ENCODE measurements around the gene PEF1. TPM values are rescaled to one million over a fixed set of nuclear protein-coding genes. Genes with fewer than 3 reads are reported as not detected.

Gene PEF1
- total RNA-seq, 1 experiment from 2014 or later = 56.3 TPM

GRCh38 chr1:31615414-31615813, 29.3 kb downstream of the PEF1 start:
- TF ChIP-seq CTCF (conservative IDR thresholded peaks at IDR 0.05; ENCODE audit: low read depth, low read length) (no peak), EZH2 (IDR thresholded peaks at IDR 0.05; ENCODE audit: borderline replicate concordance, low read depth, low read length, poor library complexity, severe bottlenecking) (no peak)
- no peaks in the 10 kb centered on the region for H3K36me3 ChIP-seq (ENCODE audit: insufficient read depth, low read length, poor library complexity, severe bottlenecking)
- no peak overlapping the region for H3K4me3 ChIP-seq (ENCODE audit: low read depth, low read length, poor library complexity, severe bottlenecking)
- H3K9me3 ChIP-seq (ENCODE audit: low read depth, low read length, poor library complexity, severe bottlenecking) = no peaks in the 10 kb centered on the region
- DNase-seq (ENCODE audit: low spot score) = no peak
- no TSS peak for BruUV-seq (replicated peaks)
- ChIA-PET POLR2A (ENCODE audit: low non-redundant PET) (no interaction called here), CTCF (no interaction called here)
- intact Hi-C loops (cut with micrococcal nuclease; ENCODE audit: unreplicated experiment) = no loop called here
- no peak overlapping the region for H3K27ac ChIP-seq (ENCODE audit: low read depth, low read length, poor library complexity, severe bottlenecking)
- peaks cover 9% of the 10 kb centered on the region for H3K27me3 ChIP-seq (replicated peaks; ENCODE audit: insufficient read depth, low read depth, low read length, poor library complexity)
- H3K4me1 ChIP-seq (ENCODE audit: insufficient read depth, low read length, poor library complexity, severe bottlenecking) = peaks cover 2% of the 10 kb centered on the region

GRCh38 chr1:31614414-31615005, 30.2 kb downstream of the PEF1 start:
- ChIA-PET CTCF (no interaction called here), POLR2A (ENCODE audit: low non-redundant PET) (no interaction called here)
- Histone ChIP-seq H3K4me3 (ENCODE audit: low read depth, low read length, poor library complexity, severe bottlenecking) (no peak overlapping the region), H3K27ac (ENCODE audit: low read depth, low read length, poor library complexity, severe bottlenecking) (no peak overlapping the region), H3K36me3 (ENCODE audit: insufficient read depth, low read length, poor library complexity, severe bottlenecking) (no peaks in the 10 kb centered on the region), H3K27me3 (replicated peaks; ENCODE audit: insufficient read depth, low read depth, low read length, poor library complexity) (peaks cover 9% of the 10 kb centered on the region), H3K9me3 (ENCODE audit: low read depth, low read length, poor library complexity, severe bottlenecking) (no peaks in the 10 kb centered on the region), H3K4me1 (ENCODE audit: insufficient read depth, low read length, poor library complexity, severe bottlenecking) (peaks cover 11% of the 10 kb centered on the region)
- TF ChIP-seq EZH2 (IDR thresholded peaks at IDR 0.05; ENCODE audit: borderline replicate concordance, low read depth, low read length, poor library complexity, severe bottlenecking) (no peak), CTCF (conservative IDR thresholded peaks at IDR 0.05; ENCODE audit: low read depth, low read length) (no peak)
- no peak for DNase-seq (ENCODE audit: low spot score)
- BruUV-seq (replicated peaks) = no TSS peak
- intact Hi-C loops (cut with micrococcal nuclease; ENCODE audit: unreplicated experiment) = no loop called here

GRCh38 chr1:31609514-31610118, 35.1 kb downstream of the PEF1 start:
- BruUV-seq (replicated peaks) = no TSS peak
- POLR2A ChIA-PET (ENCODE audit: low non-redundant PET) = no interaction called here
- DNase-seq (ENCODE audit: low spot score) = peak; percentile 65
- TF ChIP-seq EZH2 (IDR thresholded peaks at IDR 0.05; ENCODE audit: borderline replicate concordance, low read depth, low read length, poor library complexity, severe bottlenecking) (no peak), CTCF (conservative IDR thresholded peaks at IDR 0.05; ENCODE audit: low read depth, low read length) (no peak)
- intact Hi-C loops (cut with micrococcal nuclease; ENCODE audit: unreplicated experiment) = no loop called here
- Histone ChIP-seq H3K9me3 (ENCODE audit: low read depth, low read length, poor library complexity, severe bottlenecking) (no peaks in the 10 kb centered on the region), H3K4me1 (ENCODE audit: insufficient read depth, low read length, poor library complexity, severe bottlenecking) (peaks cover 19% of the 10 kb centered on the region), H3K27me3 (replicated peaks; ENCODE audit: insufficient read depth, low read depth, low read length, poor library complexity) (no peaks in the 10 kb centered on the region), H3K27ac (ENCODE audit: low read depth, low read length, poor library complexity, severe bottlenecking) (peak overlapping the region; percentile 9), H3K36me3 (ENCODE audit: insufficient read depth, low read length, poor library complexity, severe bottlenecking) (no peaks in the 10 kb centered on the region), H3K4me3 (ENCODE audit: low read depth, low read length, poor library complexity, severe bottlenecking) (no peak overlapping the region)
- CTCF ChIA-PET = no interaction called here

Measured in A673 (cell line).